Spleen (tissue), 11 donors: ENCODE measurements around the gene INIP. TPM values are rescaled to one million over a fixed set of nuclear protein-coding genes. Genes with fewer than 3 reads are reported as not detected.

Source experiments
- DNase-seq: peaks from one replicate; pipeline ENCODE4 v3.0.0-alpha.2; 2020
- H3K27ac ChIP-seq, 8 donors: fragments of 200-600 bp; sonication (generic) in 7 of 8; 1 replicate in 4 of 8; 2 replicates in 4 of 8; pipeline versions ENCODE4 v1.5.0 to v1.8.0; 2016 to 2021; ENCODE audit warnings: inconsistent platforms in 4 of 8, mild to moderate bottlenecking in 4 of 8, moderate library complexity in 1 of 8
- H3K27me3 ChIP-seq, 7 donors: fragments of 200-600 bp; sonication (generic) in 6 of 7; replicated peaks in 1 of 7; 1 replicate in 4 of 7; 2 replicates in 3 of 7; pipeline versions ENCODE4 v1.5.0 to v1.8.0; 2016 to 2021; ENCODE audit warnings: inconsistent platforms in 3 of 7, mild to moderate bottlenecking in 1 of 7
- H3K36me3 ChIP-seq, 6 donors: fragments of 200-600 bp; sonication (generic) in 5 of 6; 1 replicate in 4 of 6; 2 replicates in 2 of 6; pipeline versions ENCODE4 v1.5.0 to v1.8.0; 2016 to 2021; ENCODE audit warnings: inconsistent platforms in 2 of 6
- H3K4me1 ChIP-seq, 6 donors: fragments of 200-600 bp; sonication (generic) in 5 of 6; 1 replicate in 3 of 6; 2 replicates in 3 of 6; pipeline versions ENCODE4 v1.5.0 to v1.8.0; 2016 to 2021; ENCODE audit warnings: inconsistent platforms in 3 of 6
- H3K4me3 ChIP-seq, 8 donors: fragments of 200-600 bp; sonication (generic) in 7 of 8; 1 replicate in 4 of 8; 2 replicates in 4 of 8; pipeline versions ENCODE4 v1.5.0 to v1.8.0; 2016 to 2021; ENCODE audit warnings: inconsistent platforms in 4 of 8, mild to moderate bottlenecking in 4 of 8, moderate library complexity in 2 of 8
- H3K9me3 ChIP-seq, 8 donors: fragments of 200-600 bp; sonication (generic) in 7 of 8; 1 replicate in 4 of 8; 2 replicates in 4 of 8; pipeline versions ENCODE4 v1.5.0 to v1.8.0; 2016 to 2021; ENCODE audit warnings: inconsistent platforms in 4 of 8
- CTCF ChIP-seq, 11 experiments: fragments of 200-600 bp in 7 of 11; fragments of 450-650 bp in 4 of 11; sonication (generic) in 4 of 11; IDR thresholded peaks in 8 of 11; conservative IDR thresholded peaks in 3 of 11; 1 replicate in 7 of 11; 2 replicates in 4 of 11; pipeline versions ENCODE4 v1.4.0 to v1.8.0; 2016 to 2021; ENCODE audit warnings: antibody characterized with exemption in 11 of 11, inconsistent platforms in 4 of 11, mild to moderate bottlenecking in 1 of 11
- POLR2A ChIP-seq, 3 donors: fragments of 450-650 bp; IDR thresholded peaks; one replicate each; pipeline ENCODE4 v1.5.1; 2017; ENCODE audit warnings: antibody characterized with exemption in 3 of 3, mild to moderate bottlenecking in 1 of 3
- POLR2AphosphoS5 ChIP-seq, 3 donors: sonication (generic); formaldehyde crosslinking; IDR thresholded peaks; one replicate each; pipeline ENCODE4 v1.5.1; 2017; ENCODE audit warnings: antibody characterized with exemption in 3 of 3
- WGBS, 5 donors: extraction: QIAGEN DNeasy Blood & Tissue Kit in 3 of 5; methylation state at CpG; one replicate each; pipeline versions ENCODE4 v1.1.5 to v1.1.7; 2013 to 2018; 5-methylcytosine and 5-hydroxymethylcytosine counted together
- intact Hi-C: fragments of 100-400 bp; cut with DNase I; formaldehyde crosslinking; loops from one replicate; pipeline ENCODE4 v1.15.0; 2023; ENCODE audit warnings: low total_unique reads
- polyA plus RNA-seq, 3 donors: library from polyadenylated mRNA; stranded (reverse); fragments of 200-250 nt; gene quantifications; one replicate each; pipeline ENCODE4 v1.2.1, GENCODE V29; 2013
- total RNA-seq, 7 donors: library from RNA; depleted of rRNA in 3 of 7; stranded (reverse); fragments of >200 nt in 3 of 7; fragmentation: NEBNext Ultra II Directional in 4 of 7; extraction: Animal tissue kit (Norgen Biotek cat#: 25700) in 4 of 7; gene quantifications; one replicate each; pipeline versions ENCODE4 v1.1.0 to v1.2.1, GENCODE V29; 2016 to 2021
- donor health status: healthy with polysubstance abuse.
- donor health status: DM: no; HTN: no; CAD: no; lungs with moderate emphysema.
- donor health status: DM: no; HTN: no; CAD: no.
- donor health status: Bipolar disorder and iron deficiency.
- donor health status: healthy.
- donor health status: DM: no; HTN: no; CAD: no.
- donor health status: DM: yes; HTN: yes; CAD: no.

The INIP gene
- total and polyA plus RNA-seq, 10 donors = 6.9 to 33.4 (median 25.0) TPM

- no peaks in the 10 kb centered on the region for H3K27me3 ChIP-seq
- peaks cover 0 to 51% (median 9%) of the 10 kb centered on the region in 6 donors for H3K4me1 ChIP-seq
- no peaks in the 10 kb centered on the region for H3K9me3 ChIP-seq
- H3K27ac ChIP-seq = no peak overlapping the region
- no peak for DNase-seq
- WGBS, 5 donors = 82 to 90% (median 87%) methylated on average over 7 of the region's 7 CpGs
- peaks cover 0 to 69% (median 9%) of the 10 kb centered on the region in 6 donors for H3K36me3 ChIP-seq
- no peak overlapping the region for H3K4me3 ChIP-seq
- TF ChIP-seq POLR2AphosphoS5 (IDR thresholded peaks at IDR 0.05) (no peak), CTCF (IDR thresholded peaks at IDR 0.05 in 8 of 11, conservative IDR thresholded peaks at IDR 0.05 in 3 of 11) (peak in 5 of 11 experiments; percentile 11 to 31 (median 21))
- intact Hi-C loops = no loop called here
Observed at GRCh38 chr9:112711050-112711689, 6.7 kb downstream of the INIP start.

DNA sequence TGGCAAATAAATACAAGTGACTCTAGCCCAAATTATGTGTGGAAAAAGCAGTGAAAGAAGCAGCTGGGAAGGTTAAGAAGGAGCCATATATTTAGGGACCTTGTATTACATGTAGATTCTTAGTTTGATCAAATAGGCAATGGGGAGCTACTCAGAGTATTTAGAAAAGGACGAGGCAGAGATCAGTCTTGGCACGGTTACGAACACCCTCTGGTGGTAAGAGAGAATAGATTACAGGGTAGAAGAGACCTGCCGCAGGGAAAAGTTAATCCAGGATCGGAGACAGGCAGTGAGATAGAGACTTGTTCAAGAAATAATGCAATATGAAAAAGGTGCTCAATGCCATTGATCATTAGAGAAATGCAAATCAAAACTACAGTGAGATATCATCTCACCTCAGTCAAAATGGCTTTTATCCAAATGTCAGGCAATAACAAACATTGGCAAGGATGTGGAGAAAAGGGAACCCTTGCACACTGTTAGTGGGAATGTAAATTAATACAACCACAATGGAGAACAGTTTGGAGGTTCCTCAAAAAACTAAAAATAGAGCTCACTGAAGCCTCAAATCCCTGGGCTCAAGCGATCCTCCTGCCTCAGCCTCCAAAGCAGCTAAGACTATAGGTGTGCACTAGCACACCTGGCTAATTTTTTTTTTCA lies 12.0 kb downstream of the INIP start:
- H3K36me3 ChIP-seq = peaks cover 0 to 55% (median 4%) of the 10 kb centered on the region in 6 donors
- peaks cover 0 to 25% (median 0%) of the 10 kb centered on the region in 6 donors for H3K4me1 ChIP-seq
- no peak overlapping the region for H3K27ac ChIP-seq
- DNase-seq = no peak
- H3K27me3 ChIP-seq = no peaks in the 10 kb centered on the region
- TF ChIP-seq POLR2A (IDR thresholded peaks at IDR 0.05) = no peak
- TF ChIP-seq CTCF (IDR thresholded peaks at IDR 0.05 in 8 of 11, conservative IDR thresholded peaks at IDR 0.05 in 3 of 11) = peak in 1 of 11 experiments; percentile 11
- no peaks in the 10 kb centered on the region for H3K9me3 ChIP-seq
- WGBS, 5 donors = 79 to 88% (median 84%) methylated on average over 6 of the region's 6 CpGs
- no peak overlapping the region for H3K4me3 ChIP-seq
- intact Hi-C loops = no loop called here

GRCh38 chr9:112703304-112703703 lies 14.6 kb downstream of the INIP start:
- intact Hi-C loops = no loop called here
- DNase-seq = no peak
- H3K27me3 ChIP-seq = no peaks in the 10 kb centered on the region
- H3K4me3 ChIP-seq = no peak overlapping the region
- TF ChIP-seq CTCF (IDR thresholded peaks at IDR 0.05 in 8 of 11, conservative IDR thresholded peaks at IDR 0.05 in 3 of 11) (no peak), POLR2A (IDR thresholded peaks at IDR 0.05) (no peak), POLR2AphosphoS5 (IDR thresholded peaks at IDR 0.05) (no peak)
- 89 to 99% (median 92%) methylated on average over 2 of the region's 2 CpGs for WGBS, 5 donors
- no peaks in the 10 kb centered on the region for H3K9me3 ChIP-seq
- H3K4me1 ChIP-seq = peaks cover 0 to 25% (median 0%) of the 10 kb centered on the region in 6 donors
- no peak overlapping the region for H3K27ac ChIP-seq
- H3K36me3 ChIP-seq = peaks cover 0 to 54% (median 0%) of the 10 kb centered on the region in 6 donors

GRCh38 chr9:112700085-112700484 lies 17.8 kb downstream of the INIP start:
- no peak for TF ChIP-seq POLR2AphosphoS5 (IDR thresholded peaks at IDR 0.05)
- no peak overlapping the region for H3K27ac ChIP-seq
- H3K4me3 ChIP-seq = no peak overlapping the region
- no peak for DNase-seq
- peaks cover 0 to 78% (median 8%) of the 10 kb centered on the region in 6 donors for H3K36me3 ChIP-seq
- no peaks in the 10 kb centered on the region for H3K9me3 ChIP-seq
- no peaks in the 10 kb centered on the region for H3K27me3 ChIP-seq
- peaks cover 0 to 10% (median 0%) of the 10 kb centered on the region in 6 donors for H3K4me1 ChIP-seq
- intact Hi-C loops = no loop called here
